Measurements from ENCODE around the gene CROCC2.

CROCC2 gene

GRCh38 chr2:240898731-240899467 lies 7.2 kb upstream of the CROCC2 start:
- Histone ChIP-seq H3K4me3 (ENCODE audit: low read depth, low read length) (no peak overlapping the region), H3K9me3 (ENCODE audit: control insufficient read depth, low read length) (no peaks in the 10 kb centered on the region), H3K36me3 (ENCODE audit: control insufficient read depth, insufficient read depth, low read length) (no peaks in the 10 kb centered on the region), H3K27me3 (ENCODE audit: control insufficient read depth, insufficient read depth, low read length) (no peaks in the 10 kb centered on the region), H3K79me2 (no peaks in the 10 kb centered on the region), H3K9ac (no peak overlapping the region), H3K4me1 (peaks cover 2% of the 10 kb centered on the region), H2AFZ (no peak overlapping the region), H3K27ac (no peak overlapping the region), H3K4me2 (ENCODE audit: low read length) (no peak overlapping the region)
- no peak for TF ChIP-seq CTCF (IDR thresholded peaks at IDR 0.05)

GRCh38 chr2:240899468-240899865 lies 6.7 kb upstream of the CROCC2 start:
- Histone ChIP-seq H3K4me1 (peaks cover 2% of the 10 kb centered on the region), H3K9ac (no peak overlapping the region), H3K9me3 (ENCODE audit: control insufficient read depth, low read length) (no peaks in the 10 kb centered on the region), H3K4me3 (ENCODE audit: low read depth, low read length) (no peak overlapping the region), H3K27me3 (ENCODE audit: control insufficient read depth, insufficient read depth, low read length) (no peaks in the 10 kb centered on the region), H3K79me2 (no peaks in the 10 kb centered on the region), H3K4me2 (ENCODE audit: low read length) (no peak overlapping the region), H3K36me3 (ENCODE audit: control insufficient read depth, insufficient read depth, low read length) (no peaks in the 10 kb centered on the region), H3K27ac (no peak overlapping the region), H2AFZ (no peak overlapping the region)
- no peak for TF ChIP-seq CTCF (IDR thresholded peaks at IDR 0.05)

DNA sequence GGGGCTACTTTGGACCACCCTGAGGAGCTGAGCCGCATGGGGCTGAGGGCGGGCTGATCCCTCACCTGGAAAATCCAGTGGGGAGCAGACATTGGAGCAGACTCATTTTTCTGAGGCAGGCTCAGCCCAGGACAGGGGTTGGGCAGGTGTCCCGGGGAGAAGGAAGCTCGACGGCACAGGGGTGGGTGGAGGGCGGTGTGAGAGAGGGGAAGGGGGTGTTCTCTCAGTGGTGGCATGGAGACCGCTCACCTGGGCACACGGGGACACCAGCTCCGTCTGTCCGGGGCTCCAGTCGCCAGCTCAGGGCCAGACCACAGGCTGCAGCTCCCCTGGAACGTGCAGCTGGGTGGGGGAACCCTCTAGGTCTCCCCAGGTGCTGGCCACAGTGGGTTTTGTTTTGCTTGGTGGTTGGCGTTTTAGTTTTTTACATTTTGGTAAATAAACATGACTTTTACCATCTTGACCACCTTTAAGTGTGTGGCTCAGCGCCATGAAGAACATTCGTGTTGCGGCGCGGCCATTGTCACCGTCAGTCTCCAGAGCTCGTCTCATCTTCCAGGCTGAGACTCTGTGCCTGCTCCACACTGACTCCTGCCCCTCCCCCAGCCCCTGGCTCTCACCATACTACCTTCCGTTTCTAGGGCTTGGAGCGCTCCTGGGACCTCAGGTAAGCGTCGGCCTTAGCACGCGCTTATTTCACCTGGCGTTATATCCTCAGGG lies 5.8 kb upstream of the CROCC2 start:
- Histone ChIP-seq H3K36me3 (ENCODE audit: control insufficient read depth, insufficient read depth, low read length) (no peaks in the 10 kb centered on the region), H3K4me3 (ENCODE audit: low read depth, low read length) (no peak overlapping the region), H3K27ac (no peak overlapping the region), H3K4me1 (peaks cover 2% of the 10 kb centered on the region), H2AFZ (no peak overlapping the region), H3K27me3 (ENCODE audit: control insufficient read depth, insufficient read depth, low read length) (no peaks in the 10 kb centered on the region), H3K9me3 (ENCODE audit: control insufficient read depth, low read length) (no peaks in the 10 kb centered on the region), H3K9ac (no peak overlapping the region), H3K4me2 (ENCODE audit: low read length) (no peak overlapping the region), H3K79me2 (no peaks in the 10 kb centered on the region)
- TF ChIP-seq CTCF (IDR thresholded peaks at IDR 0.05), result no peak

- H3K4me2 ChIP-seq (ENCODE audit: low read length), result no peak overlapping the region
- H3K27ac ChIP-seq, result no peak overlapping the region
- no peak overlapping the region for H3K9ac ChIP-seq
- H3K4me1 ChIP-seq, result peaks cover 7% of the 10 kb centered on the region
- H2AFZ ChIP-seq, result no peak overlapping the region
- no peaks in the 10 kb centered on the region for H3K9me3 ChIP-seq (ENCODE audit: control insufficient read depth, low read length)
- no peaks in the 10 kb centered on the region for H3K79me2 ChIP-seq
- no peaks in the 10 kb centered on the region for H3K36me3 ChIP-seq (ENCODE audit: control insufficient read depth, insufficient read depth, low read length)
- no peak overlapping the region for H3K4me3 ChIP-seq (ENCODE audit: low read depth, low read length)
- H3K27me3 ChIP-seq (ENCODE audit: control insufficient read depth, insufficient read depth, low read length), result no peaks in the 10 kb centered on the region
- no peak for TF ChIP-seq CTCF (IDR thresholded peaks at IDR 0.05)
Observed at GRCh38 chr2:240901986-240902614, 4.0 kb upstream of the CROCC2 start.

Measured in parathyroid adenoma (tissue), 2 donors.